Mucosa of stomach (tissue), 1 donor: ENCODE results near the gene ASB6.
"Not testable (repeated sequence)": the region's sequence is repeated elsewhere in the genome, so short reads cannot be mapped to it uniquely, and the experiment has no call there.

ENCODE experiments used
- H3K27me3 ChIP-seq: one replicate; pipeline ENCODE4 v1.7.0; 2013; ENCODE audit warnings: mild to moderate bottlenecking, low read length; ENCODE audit not compliant: control insufficient read depth, insufficient read depth
- H3K36me3 ChIP-seq: one replicate; pipeline ENCODE4 v1.7.0; 2013; ENCODE audit warnings: low read length; ENCODE audit not compliant: control insufficient read depth, insufficient read depth
- H3K4me1 ChIP-seq: one replicate; pipeline ENCODE4 v1.7.0; 2013; ENCODE audit warnings: mild to moderate bottlenecking, low read length; ENCODE audit not compliant: control insufficient read depth, insufficient read depth
- H3K4me3 ChIP-seq: one replicate; pipeline ENCODE4 v1.7.0; 2013; ENCODE audit warnings: low read length
- H3K9ac ChIP-seq: one replicate; pipeline ENCODE4 v1.7.0; 2013; ENCODE audit warnings: mild to moderate bottlenecking, low read length, moderate library complexity
- H3K9me3 ChIP-seq: one replicate; pipeline ENCODE4 v1.7.0; 2013; ENCODE audit warnings: mild to moderate bottlenecking, low read length, moderate library complexity; ENCODE audit not compliant: control insufficient read depth
- donor health status: Pancreatic carcinoma.

The ASB6 gene

DNA sequence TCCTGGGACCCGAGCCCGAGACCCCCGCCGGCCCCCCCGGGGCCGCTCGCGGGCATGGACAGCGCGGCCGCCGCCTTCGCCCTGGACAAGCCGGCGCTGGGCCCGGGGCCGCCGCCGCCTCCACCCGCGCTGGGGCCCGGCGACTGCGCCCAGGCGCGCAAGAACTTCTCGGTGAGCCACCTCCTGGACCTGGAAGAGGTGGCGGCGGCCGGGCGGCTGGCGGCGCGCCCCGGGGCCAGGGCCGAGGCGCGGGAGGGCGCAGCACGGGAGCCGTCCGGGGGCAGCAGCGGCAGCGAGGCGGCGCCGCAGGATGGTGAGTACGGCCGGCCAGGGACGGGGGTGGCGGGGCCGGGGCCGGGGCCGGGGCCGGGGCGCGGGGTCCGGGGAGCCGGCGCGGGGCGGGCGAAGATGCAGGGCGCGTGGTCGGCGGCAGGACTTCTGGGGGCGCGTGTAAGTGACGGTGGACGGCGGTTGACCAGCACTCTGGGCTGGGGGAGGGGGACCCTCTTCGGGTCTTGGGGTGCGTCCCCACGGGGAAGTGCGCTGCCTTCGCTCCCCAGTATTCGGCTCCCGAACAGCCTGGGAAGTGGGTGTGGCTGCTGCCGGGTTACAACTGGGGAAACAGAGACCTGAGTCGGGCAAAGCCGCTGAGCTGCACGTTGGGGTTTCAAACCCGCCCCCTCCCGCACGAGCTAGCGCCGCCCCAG, 24.0 kb upstream of the ASB6 start:
- peaks cover 11% of the 10 kb centered on the region for H3K4me1 ChIP-seq
- no peaks in the 10 kb centered on the region for H3K9me3 ChIP-seq
- no peak overlapping the region for H3K9ac ChIP-seq
- no peaks in the 10 kb centered on the region for H3K36me3 ChIP-seq
- peaks cover 13% of the 10 kb centered on the region for H3K27me3 ChIP-seq
- H3K4me3 ChIP-seq = no peak overlapping the region

DNA sequence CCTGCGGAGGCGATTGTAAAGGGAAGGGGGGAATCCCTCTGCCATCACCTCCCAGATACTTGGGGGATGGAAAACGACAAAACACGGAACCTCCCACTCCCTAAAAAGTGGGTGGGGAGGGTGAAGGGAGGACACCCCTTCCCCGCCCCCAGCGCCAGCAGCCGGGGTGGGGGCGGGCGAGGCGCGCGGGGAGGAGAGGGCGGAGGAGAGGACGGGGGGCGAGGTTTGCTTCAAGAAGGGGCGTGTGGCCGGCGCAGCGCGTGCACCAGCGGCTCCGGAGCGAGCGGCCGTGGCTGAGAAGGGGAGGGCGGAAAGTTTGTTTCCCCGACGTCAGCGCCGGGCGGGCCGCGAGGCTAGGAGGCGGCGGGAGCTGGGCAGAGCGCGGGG, 23.4 kb upstream of the ASB6 start, which contains the start of gene PRRX2:
Gene PRRX2, plus strand, starts transcription at position 259 of the 387 bp plus-strand sequence. CDS start 221 bp downstream, outside the sequence.
- no peak within 1 kb of the TSS for H3K4me3 ChIP-seq
- H3K27me3 ChIP-seq = peaks cover 13% of the 10 kb centered on the region
- no peaks in the 10 kb centered on the region for H3K36me3 ChIP-seq
- peaks cover 11% of the 10 kb centered on the region for H3K4me1 ChIP-seq
- no peaks in the 10 kb centered on the region for H3K9me3 ChIP-seq
- H3K9ac ChIP-seq = no peak within 1 kb of the TSS

DNA sequence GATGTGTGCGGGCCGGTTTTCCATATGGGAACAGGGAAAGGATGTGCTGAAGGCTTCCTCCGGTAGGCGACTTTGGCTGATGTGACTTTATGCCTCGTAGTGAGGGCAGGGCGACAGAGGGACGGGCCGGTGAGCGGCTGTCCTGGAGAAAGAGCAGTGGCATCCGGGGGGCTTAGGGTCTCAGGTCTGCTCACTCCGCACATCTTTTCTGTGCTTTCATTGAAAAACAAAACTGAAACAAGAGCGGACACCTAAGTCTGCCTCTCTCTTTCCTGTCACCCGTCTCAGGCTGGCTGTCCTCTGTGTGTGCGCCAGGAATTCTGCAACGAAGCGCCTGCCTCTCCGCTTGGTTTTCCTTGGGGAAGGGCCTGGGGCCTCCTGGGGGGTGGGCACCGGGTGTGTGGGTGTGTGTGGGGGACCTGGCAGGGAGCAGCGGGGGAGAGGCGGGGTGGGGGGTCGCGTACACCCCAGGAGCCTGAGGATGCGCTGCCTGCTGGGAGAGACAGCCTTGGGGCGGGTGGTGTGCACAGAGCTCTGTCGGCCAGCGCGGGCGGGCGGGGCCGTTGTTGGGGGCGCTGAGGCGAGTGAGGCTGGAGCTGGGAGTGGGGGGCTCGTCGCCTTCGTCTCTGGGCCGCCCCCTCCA, 22.9 kb upstream of the ASB6 start:
- H3K4me3 ChIP-seq = no peak overlapping the region
- no peak overlapping the region for H3K9ac ChIP-seq
- H3K9me3 ChIP-seq = no peaks in the 10 kb centered on the region
- peaks cover 11% of the 10 kb centered on the region for H3K4me1 ChIP-seq
- no peaks in the 10 kb centered on the region for H3K36me3 ChIP-seq
- peaks cover 13% of the 10 kb centered on the region for H3K27me3 ChIP-seq

DNA sequence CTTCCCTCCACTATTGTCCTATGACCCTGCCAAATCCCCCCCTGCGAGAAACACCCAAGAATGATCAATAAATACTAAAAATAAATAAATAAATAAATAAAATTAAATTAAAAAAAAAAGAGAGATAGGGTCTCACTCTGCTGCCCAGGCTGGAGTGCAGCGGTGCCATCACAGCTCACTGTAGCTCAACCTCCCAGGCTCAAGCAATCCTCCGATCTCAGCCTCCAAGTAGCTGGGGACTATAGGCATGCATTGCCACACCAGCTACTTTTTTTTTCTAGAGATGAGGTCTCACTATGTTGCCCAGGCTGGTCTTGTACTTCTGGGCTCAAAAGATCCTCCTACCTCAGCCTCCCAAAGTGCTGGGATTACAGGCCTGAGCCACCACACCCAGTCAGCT, 20.3 kb upstream of the ASB6 start:
- H3K4me1 ChIP-seq, H3K9me3 ChIP-seq, H3K9ac ChIP-seq, H3K36me3 ChIP-seq, H3K4me3 ChIP-seq: not testable (repeated sequence)
- H3K27me3 ChIP-seq = peaks cover 13% of the 10 kb centered on the region

DNA sequence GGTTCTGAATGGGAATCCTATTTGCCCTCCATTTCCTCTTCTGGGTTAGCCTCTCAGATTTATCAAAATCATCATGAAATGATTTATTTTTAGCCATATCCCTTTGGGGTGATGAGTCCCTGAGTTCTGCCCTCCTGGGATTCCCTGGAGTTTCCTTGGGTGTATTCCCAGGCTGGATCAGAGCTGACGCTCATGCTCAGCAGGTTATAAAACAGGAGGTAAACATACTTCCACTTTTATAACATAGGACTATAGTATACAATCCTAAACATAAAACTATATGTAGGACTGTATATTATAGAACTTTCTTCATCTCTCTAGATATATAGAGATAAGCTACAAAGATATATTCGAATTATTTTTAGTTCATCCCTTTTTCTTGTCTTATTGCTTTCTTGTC, 19.1 kb upstream of the ASB6 start:
- H3K9me3 ChIP-seq = no peaks in the 10 kb centered on the region
- peaks cover under 1% of the 10 kb centered on the region for H3K4me1 ChIP-seq
- no peak overlapping the region for H3K9ac ChIP-seq
- no peaks in the 10 kb centered on the region for H3K36me3 ChIP-seq
- H3K27me3 ChIP-seq = peaks cover 10% of the 10 kb centered on the region
- no peak overlapping the region for H3K4me3 ChIP-seq

DNA sequence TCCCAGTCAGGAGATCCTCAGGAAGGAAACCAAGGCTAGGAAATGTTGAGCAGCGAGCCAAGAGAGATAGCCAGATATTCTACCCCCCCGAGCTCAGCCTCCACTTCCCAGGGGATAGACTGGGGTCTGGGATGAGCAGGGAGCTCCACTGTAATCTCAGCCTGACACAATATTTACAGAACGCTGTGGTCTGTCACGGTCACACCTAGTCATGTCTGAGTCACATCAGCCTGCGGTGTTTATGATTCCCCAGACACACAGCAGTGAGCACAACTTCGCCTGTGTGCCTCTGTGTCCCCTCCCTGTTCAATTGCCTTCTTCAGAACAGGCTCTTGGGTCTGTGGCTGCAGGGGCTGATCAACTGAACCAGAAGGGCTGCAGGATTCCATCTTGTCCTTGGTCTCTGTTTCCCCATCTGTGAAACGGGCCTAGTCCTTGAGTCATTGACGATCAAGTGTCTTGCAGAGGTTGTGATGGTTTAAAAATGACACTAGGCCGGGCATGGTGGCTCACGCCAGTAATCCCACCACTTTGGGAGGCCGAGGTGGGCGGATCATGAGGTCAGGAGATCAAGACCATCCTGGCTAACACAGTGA, 14.9 kb upstream of the ASB6 start:
- no peaks in the 10 kb centered on the region for H3K36me3 ChIP-seq
- H3K9ac ChIP-seq = no peak overlapping the region
- H3K4me3 ChIP-seq = no peak overlapping the region

DNA sequence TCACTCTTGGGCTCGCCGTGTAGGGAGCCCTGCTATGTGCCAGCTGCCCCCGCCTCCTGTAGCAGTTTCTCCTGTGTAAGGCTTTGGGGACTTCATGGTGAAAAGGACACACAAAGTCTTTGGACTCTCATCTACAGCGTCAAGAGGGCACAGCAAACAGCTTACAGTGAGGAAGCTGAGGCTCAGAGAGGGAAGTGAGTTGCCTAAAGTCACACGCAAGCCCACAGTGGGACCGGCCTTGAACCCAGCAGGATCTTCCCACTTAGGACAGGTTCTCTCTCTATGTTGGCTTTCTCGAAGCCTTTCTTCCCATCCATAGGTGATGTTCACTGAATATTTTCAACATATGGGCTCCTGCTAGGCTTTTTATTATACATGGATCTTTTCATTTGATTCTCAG, 13.7 kb upstream of the ASB6 start:
- H3K9ac ChIP-seq = no peak overlapping the region
- no peaks in the 10 kb centered on the region for H3K9me3 ChIP-seq
- H3K27me3 ChIP-seq = no peaks in the 10 kb centered on the region
- H3K4me3 ChIP-seq = no peak overlapping the region
- H3K36me3 ChIP-seq = no peaks in the 10 kb centered on the region
- H3K4me1 ChIP-seq = peaks cover 8% of the 10 kb centered on the region

More for the DNA sequence above, 14.9 kb upstream of the ASB6 start:
- Histone ChIP-seq H3K27me3 (no peaks in the 10 kb centered on the region), H3K9me3 (no peaks in the 10 kb centered on the region), H3K4me1 (peaks cover 8% of the 10 kb centered on the region)

DNA sequence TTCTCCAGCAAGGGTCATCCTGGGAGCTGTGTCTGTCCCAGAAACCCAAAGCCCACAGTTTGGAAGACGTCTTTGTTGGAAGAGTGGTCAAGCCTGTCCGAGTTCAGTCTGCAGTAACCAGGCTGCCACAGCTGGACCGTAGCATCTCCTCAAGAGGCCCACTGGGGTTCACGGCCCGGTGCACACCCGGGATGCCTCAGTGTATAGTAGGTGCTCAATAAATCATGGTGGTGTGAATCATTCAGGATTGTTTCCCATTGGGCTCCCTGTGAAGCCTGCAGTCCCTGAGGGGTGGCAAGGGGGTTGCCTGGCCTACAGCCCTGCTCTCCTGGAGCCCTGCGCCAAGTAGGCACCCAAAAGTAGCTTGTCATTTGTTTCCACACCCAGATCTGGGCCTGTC, 13.2 kb upstream of the ASB6 start:
- Histone ChIP-seq H3K4me3 (no peak overlapping the region), H3K9me3 (no peaks in the 10 kb centered on the region), H3K9ac (no peak overlapping the region), H3K36me3 (no peaks in the 10 kb centered on the region), H3K27me3 (no peaks in the 10 kb centered on the region), H3K4me1 (peaks cover 8% of the 10 kb centered on the region)

DNA sequence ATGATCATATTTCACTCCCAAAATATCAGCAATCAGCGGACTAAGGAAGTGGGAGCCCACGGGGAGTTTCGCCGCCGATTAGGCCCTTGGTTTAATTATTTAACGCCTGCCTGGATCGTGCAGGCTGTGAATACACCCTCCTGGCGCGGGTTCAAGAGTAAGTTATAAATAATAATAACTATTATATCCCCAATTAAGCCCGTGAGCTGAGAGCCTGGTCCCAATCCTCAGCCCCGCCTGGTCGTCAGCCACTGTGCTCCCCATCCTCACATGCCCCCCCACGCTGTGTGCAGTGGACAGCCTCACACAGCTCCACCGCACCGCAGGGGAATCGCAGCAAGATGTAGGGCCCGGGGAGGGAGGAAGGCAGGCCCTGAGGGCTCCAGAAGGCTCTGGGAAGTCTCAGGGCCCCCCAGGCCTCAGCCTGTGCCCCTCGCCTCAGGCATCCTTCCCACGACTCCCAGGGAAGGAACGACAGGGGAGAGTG, 12.6 kb upstream of the ASB6 start:
- Histone ChIP-seq H3K27me3 (no peaks in the 10 kb centered on the region), H3K36me3 (no peaks in the 10 kb centered on the region), H3K4me3 (no peak overlapping the region), H3K9ac (peak overlapping the region; percentile 22), H3K9me3 (no peaks in the 10 kb centered on the region), H3K4me1 (peaks cover 8% of the 10 kb centered on the region)

DNA sequence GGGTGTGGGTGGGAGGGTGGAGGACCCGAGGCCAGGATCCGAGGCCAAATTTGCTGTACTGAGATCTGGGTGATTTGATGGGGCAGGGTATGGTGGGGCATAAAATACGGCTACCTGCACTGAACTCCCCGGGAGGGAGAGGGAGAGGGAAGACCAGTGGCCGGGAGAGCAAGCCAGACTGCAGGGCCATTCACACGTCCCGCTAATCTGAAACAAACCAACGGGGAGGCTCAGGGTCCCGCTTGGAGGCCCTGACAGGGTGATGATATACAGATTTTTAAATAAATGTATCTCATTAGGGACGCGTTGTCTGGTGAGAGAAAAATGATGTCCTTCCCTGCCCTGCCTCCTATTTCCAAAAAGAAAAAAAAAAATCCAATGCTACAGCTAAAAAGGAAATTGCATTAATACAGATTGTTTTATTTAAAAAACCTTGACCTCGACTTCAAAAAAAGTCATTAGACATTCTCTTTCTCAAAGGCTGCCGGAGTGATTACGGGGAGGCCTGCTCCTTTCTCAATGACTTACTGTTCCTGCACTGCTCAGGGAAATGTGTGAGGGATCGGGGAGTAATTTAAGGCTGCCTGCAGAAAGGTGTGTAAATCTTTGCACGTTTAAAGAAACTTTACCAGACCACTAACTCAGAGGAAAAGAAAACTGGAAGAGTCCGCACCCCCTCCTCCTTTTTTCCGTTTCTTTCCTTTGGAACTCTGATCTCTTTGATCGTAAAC, 12.0 kb upstream of the ASB6 start:
- H3K4me1 ChIP-seq = peaks cover 8% of the 10 kb centered on the region
- no peaks in the 10 kb centered on the region for H3K36me3 ChIP-seq
- H3K4me3 ChIP-seq = no peak overlapping the region
- no peaks in the 10 kb centered on the region for H3K27me3 ChIP-seq
- no peaks in the 10 kb centered on the region for H3K9me3 ChIP-seq
- peak overlapping the region; percentile 22 for H3K9ac ChIP-seq

DNA sequence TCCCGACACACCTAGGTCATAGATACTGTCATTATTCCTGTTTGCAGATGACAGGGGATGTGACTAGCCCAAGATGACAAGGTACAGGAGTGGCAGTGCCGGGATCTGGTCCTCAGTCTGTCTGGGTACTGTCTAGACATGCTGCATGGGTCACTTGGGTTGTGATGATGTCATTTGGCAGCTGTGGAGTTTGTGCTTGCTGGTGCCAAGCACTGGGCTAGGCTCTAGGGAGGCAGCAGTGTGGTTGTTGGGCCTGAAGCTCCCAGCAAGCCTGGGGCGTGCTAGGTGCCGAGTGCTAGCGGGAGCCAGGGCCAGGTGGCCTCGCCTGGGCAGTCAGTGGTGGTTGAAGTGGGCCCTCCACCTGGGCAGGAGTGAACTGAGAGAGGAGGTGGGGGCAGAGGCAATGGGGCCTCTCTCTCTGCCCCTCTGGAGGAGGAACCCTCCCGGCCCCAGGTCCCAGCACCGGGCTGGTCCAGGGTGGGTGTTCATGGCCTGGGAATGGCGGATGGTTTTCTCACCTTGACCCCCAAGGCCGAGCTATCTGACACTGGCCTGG, 8.8 kb upstream of the ASB6 start:
- no peaks in the 10 kb centered on the region for H3K36me3 ChIP-seq
- no peak overlapping the region for H3K9ac ChIP-seq
- H3K4me3 ChIP-seq = no peak overlapping the region
- no peaks in the 10 kb centered on the region for H3K27me3 ChIP-seq
- H3K9me3 ChIP-seq = no peaks in the 10 kb centered on the region
- H3K4me1 ChIP-seq = peaks cover 8% of the 10 kb centered on the region
